WTC11 (cell line): ENCODE data around the gene EIF4E1B. TPM values are rescaled to one million over a fixed set of nuclear protein-coding genes. Genes with fewer than 3 reads are reported as not detected.

ENCODE experiments used
- ATAC-seq: fragments of 200-7000 bp; cut with Tn5 transposase; 2 replicates; pipeline ENCODE4 v1.10.0; 2021; ENCODE audit warnings: mild to moderate bottlenecking, moderate library complexity
- CTCF ChIA-PET: fragments of 300-600 bp; sonication (Branson Sonifier 250); formaldehyde crosslinking; loops from one replicate; lab custom pipeline; 2021; ENCODE audit warnings: antibody characterized with exemption; lab: Charles Lee
- POLR2A ChIA-PET: fragments of 350-600 bp; sonication (Branson Sonifier 250); formaldehyde crosslinking; loops from one replicate; lab custom pipeline; 2021; ENCODE audit warnings: antibody characterized with exemption; lab: Charles Lee
- DNase-seq: peaks from one replicate; pipeline ENCODE4 v3.0.0; 2021; ENCODE audit warnings: low spot score
- H3K27ac Mint-ChIP-seq: 2 replicates; pipeline ENCODE4 v1.8.0; 2021; ENCODE audit warnings: mixed read lengths
- H3K27me3 Mint-ChIP-seq: 2 replicates; pipeline ENCODE4 v1.8.0; 2021; ENCODE audit warnings: low read depth, mild to moderate bottlenecking, moderate library complexity, mixed read lengths
- H3K36me3 Mint-ChIP-seq: 2 replicates; pipeline ENCODE4 v1.8.0; 2021; ENCODE audit warnings: mixed read lengths
- H3K4me1 Mint-ChIP-seq: 2 replicates; pipeline ENCODE4 v1.8.0; 2022; ENCODE audit warnings: mixed read lengths
- H3K4me3 Mint-ChIP-seq: 2 replicates; pipeline ENCODE4 v1.8.0; 2021; ENCODE audit warnings: mild to moderate bottlenecking, moderate library complexity, mixed read lengths
- H3K9me3 Mint-ChIP-seq: 2 replicates; pipeline ENCODE4 v1.8.0; 2021; ENCODE audit warnings: mixed read lengths
- ARID4B ChIP-seq: sonication (generic); formaldehyde crosslinking; IDR thresholded peaks from 2 replicates; pipeline ENCODE4 v1.8.0; 2023; ENCODE audit warnings: missing genetic modification reagents, mild to moderate bottlenecking, borderline replicate concordance
- ATF1 ChIP-seq: sonication (generic); formaldehyde crosslinking; IDR thresholded peaks from 2 replicates; pipeline ENCODE4 v1.8.1; 2023; ENCODE audit warnings: mild to moderate bottlenecking, moderate library complexity, missing genetic modification reagents
- E2F1 ChIP-seq: sonication (generic); formaldehyde crosslinking; IDR thresholded peaks from 2 replicates; pipeline ENCODE4 v1.8.0; 2022; ENCODE audit warnings: mild to moderate bottlenecking, missing genetic modification reagents
- ETV6 ChIP-seq: sonication (generic); formaldehyde crosslinking; IDR thresholded peaks from 2 replicates; pipeline ENCODE4 v1.8.1; 2022; ENCODE audit warnings: mild to moderate bottlenecking, missing genetic modification reagents
- FOXK1 ChIP-seq: sonication (generic); formaldehyde crosslinking; IDR thresholded peaks from 2 replicates; pipeline ENCODE4 v1.8.0; 2022; ENCODE audit warnings: mild to moderate bottlenecking, moderate library complexity, missing genetic modification reagents
- FOXP1 ChIP-seq: sonication (generic); formaldehyde crosslinking; IDR thresholded peaks from 2 replicates; pipeline ENCODE4 v1.8.0; 2022; ENCODE audit warnings: missing genetic modification reagents, mild to moderate bottlenecking, moderate library complexity, borderline replicate concordance
- GABPB1 ChIP-seq: sonication (generic); formaldehyde crosslinking; IDR thresholded peaks from 2 replicates; pipeline ENCODE4 v1.8.1; 2023; ENCODE audit warnings: mild to moderate bottlenecking, missing genetic modification reagents
- GRHL2 ChIP-seq: fragments of 250-450 bp; sonication (Bioruptor Pico); IDR thresholded peaks from 2 replicates; pipeline ENCODE4 v1.8.0; 2022; ENCODE audit warnings: mild to moderate bottlenecking, moderate library complexity; ENCODE audit not compliant: insufficient replicate concordance, severe bottlenecking
- IRF1 ChIP-seq: sonication (generic); formaldehyde crosslinking; IDR thresholded peaks from 2 replicates; pipeline ENCODE4 v1.8.0; 2023; ENCODE audit warnings: missing genetic modification reagents
- JUN ChIP-seq: sonication (generic); formaldehyde crosslinking; IDR thresholded peaks from 2 replicates; pipeline ENCODE4 v1.8.0; 2023; ENCODE audit warnings: mild to moderate bottlenecking, missing genetic modification reagents
- NFATC4 ChIP-seq: fragments of 250-450 bp; sonication (Bioruptor Pico); IDR thresholded peaks from 2 replicates; pipeline ENCODE4 v1.9.0; 2021; ENCODE audit warnings: mild to moderate bottlenecking
- NFE2L1 ChIP-seq: sonication (generic); formaldehyde crosslinking; IDR thresholded peaks from 2 replicates; pipeline ENCODE4 v1.8.1; 2023; ENCODE audit warnings: missing genetic modification reagents
- OVOL2 ChIP-seq: fragments of 250-450 bp; sonication (Bioruptor Pico); IDR thresholded peaks from 2 replicates; pipeline ENCODE4 v1.9.0; 2021; ENCODE audit warnings: mild to moderate bottlenecking, borderline replicate concordance
- SMAD4 ChIP-seq: sonication (generic); formaldehyde crosslinking; IDR thresholded peaks from 2 replicates; pipeline ENCODE4 v1.8.0; 2022; ENCODE audit warnings: mild to moderate bottlenecking, missing genetic modification reagents
- SP1 ChIP-seq: sonication (generic); formaldehyde crosslinking; conservative IDR thresholded peaks from 2 replicates; pipeline ENCODE4 v1.8.1; 2022; ENCODE audit warnings: missing genetic modification reagents
- TEAD1 ChIP-seq: sonication (generic); formaldehyde crosslinking; IDR thresholded peaks from 2 replicates; pipeline ENCODE4 v1.8.0; 2022; ENCODE audit warnings: mild to moderate bottlenecking, missing genetic modification reagents
- ZMAT4 ChIP-seq: fragments of 250-450 bp; sonication (Bioruptor Pico); IDR thresholded peaks from 2 replicates; pipeline ENCODE4 v1.9.0; 2021; ENCODE audit warnings: mild to moderate bottlenecking
- ZNF263 ChIP-seq: sonication (generic); formaldehyde crosslinking; IDR thresholded peaks from 2 replicates; pipeline ENCODE4 v1.8.1; 2022; ENCODE audit warnings: low read depth, mild to moderate bottlenecking, moderate library complexity, missing genetic modification reagents
- ZNF281 ChIP-seq: sonication (generic); formaldehyde crosslinking; IDR thresholded peaks from 2 replicates; pipeline ENCODE4 v1.8.0; 2023; ENCODE audit warnings: mild to moderate bottlenecking, missing genetic modification reagents
- ZNF416 ChIP-seq: fragments of 250-450 bp; sonication (Bioruptor Pico); IDR thresholded peaks from 2 replicates; pipeline ENCODE4 v1.9.0; 2021; ENCODE audit warnings: mild to moderate bottlenecking, inconsistent platforms
- ZNF512 ChIP-seq: sonication (generic); formaldehyde crosslinking; IDR thresholded peaks from 2 replicates; pipeline ENCODE4 v1.8.1; 2022; ENCODE audit warnings: missing genetic modification reagents, borderline replicate concordance
- ZSCAN18 ChIP-seq: fragments of 250-450 bp; sonication (Bioruptor Pico); IDR thresholded peaks from 2 replicates; pipeline ENCODE4 v2.1.2; 2022; ENCODE audit warnings: mild to moderate bottlenecking, moderate library complexity
- total RNA-seq: library from RNA; stranded (reverse); gene quantifications from 3 replicates; pipeline ENCODE4 v1.2.3, GENCODE V29; 2021

Gene EIF4E1B
- total RNA-seq, 1 experiment from 2014 or later = 0.74 TPM

GRCh38 chr5:176619203-176619568 is 11.3 kb upstream of the EIF4E1B start:
- no peaks in the 10 kb centered on the region for H3K9me3 Mint-ChIP-seq
- H3K27me3 Mint-ChIP-seq = peaks cover 69% of the 10 kb centered on the region
- H3K4me3 Mint-ChIP-seq = peak overlapping the region; percentile 76
- peaks cover 6% of the 10 kb centered on the region for H3K4me1 Mint-ChIP-seq
- ATAC-seq = peak; percentile 98
- H3K36me3 Mint-ChIP-seq = no peaks in the 10 kb centered on the region
- peak; percentile 98 for DNase-seq
- no peak for TF ChIP-seq FOXK1 (CRISPR knock-in tag)
- no peak for TF ChIP-seq NFE2L1 (CRISPR knock-in tag)
- TF ChIP-seq TEAD1 (CRISPR knock-in tag) = no peak
- no peak for TF ChIP-seq ZNF281 (CRISPR knock-in tag)
- no peak for TF ChIP-seq ZNF512 (CRISPR knock-in tag)
- TF ChIP-seq IRF1 (CRISPR knock-in tag) = no peak
- no peak for TF ChIP-seq SMAD4 (CRISPR knock-in tag)
- TF ChIP-seq JUN (CRISPR knock-in tag) = no peak
- TF ChIP-seq ARID4B (CRISPR knock-in tag) = 0 out of 2 replicates have a peak, but pooled peaks have one; percentile 23
- TF ChIP-seq OVOL2 (CRISPR knock-in tag) = no peak
- TF ChIP-seq GABPB1 (CRISPR knock-in tag) = no peak
- TF ChIP-seq ZNF263 (CRISPR knock-in tag) = no peak
- TF ChIP-seq SP1 (CRISPR knock-in tag) = peak; percentile 78
- no peak for TF ChIP-seq ATF1 (CRISPR knock-in tag)
- POLR2A ChIA-PET = interaction anchor here (1.0 kb wide), 1 partner anchor 11 kb away, joined by 3 read pairs; no protein-coding TSS in a partner anchor
- CTCF ChIA-PET = interaction anchor here (0.6 to 1.3 kb wide), 5 partner anchors 11 to 258 kb away, joined by 3 to 4 read pairs (median 3); partner anchors contain the start of genes EIF4E1B and SNCB
- H3K27ac Mint-ChIP-seq = no peak overlapping the region

GRCh38 chr5:176619569-176620332 is 10.7 kb upstream of the EIF4E1B start:
- H3K9me3 Mint-ChIP-seq = no peaks in the 10 kb centered on the region
- CTCF ChIA-PET = interaction anchor here (0.6 to 1.3 kb wide), 3 partner anchors 11 to 41 kb away, joined by 3 to 4 read pairs (median 3); partner anchors contain the start of genes EIF4E1B and SNCB
- H3K4me3 Mint-ChIP-seq = peak overlapping the region; percentile 76
- no peak for ATAC-seq
- peaks cover 66% of the 10 kb centered on the region for H3K27me3 Mint-ChIP-seq
- no peak overlapping the region for H3K27ac Mint-ChIP-seq
- peak; percentile 41 for DNase-seq
- no peaks in the 10 kb centered on the region for H3K36me3 Mint-ChIP-seq
- H3K4me1 Mint-ChIP-seq = peaks cover 6% of the 10 kb centered on the region
- POLR2A ChIA-PET = interaction anchor here (0.6 to 1.0 kb wide), 2 partner anchors 11 to 155 kb away, joined by 3 to 5 read pairs; no protein-coding TSS in a partner anchor
- TF ChIP-seq GRHL2 (CRISPR knock-in tag) = no peak
- TF ChIP-seq NFATC4 = no peak
- no peak for TF ChIP-seq ETV6
- peak; percentile 60; the same call in 1 of the 2 replicates for TF ChIP-seq FOXP1 (CRISPR knock-in tag)
- TF ChIP-seq ZSCAN18 (CRISPR knock-in tag) = no peak
- TF ChIP-seq E2F1 (CRISPR knock-in tag) = no peak
- TF ChIP-seq ZNF416 (CRISPR knock-in tag) = no peak
- no peak for TF ChIP-seq ZMAT4 (CRISPR knock-in tag)
